ENCODE data around the gene HEPHL1. TPM values are rescaled to one million over a fixed set of nuclear protein-coding genes. Genes with fewer than 3 reads are reported as not detected.

The HEPHL1 gene
- total RNA-seq, 2 donors from 2014 or later, result 0.09 to 0.17 TPM

DNA sequence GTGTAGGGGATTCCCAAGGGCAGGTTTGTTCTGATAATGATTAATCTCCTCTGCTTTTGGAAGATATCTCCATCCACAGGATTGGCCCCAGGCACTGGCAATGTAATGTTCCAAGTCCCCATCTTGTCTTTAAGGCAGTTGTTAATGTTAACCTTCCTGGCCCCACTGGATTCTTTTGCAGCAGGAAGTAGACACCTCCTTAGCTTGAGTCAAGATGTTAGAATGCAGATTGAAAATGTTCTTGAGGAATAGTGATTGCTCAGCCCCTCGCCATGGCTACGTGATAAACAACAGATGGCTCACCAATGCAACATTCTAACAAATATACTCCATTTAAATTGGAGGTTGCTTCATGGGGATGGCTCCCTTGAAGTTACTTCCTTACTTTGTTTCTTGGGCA, 7.3 kb downstream of the HEPHL1 start:
- Histone ChIP-seq H3K4me3 (no peak overlapping the region), H3K27me3 (replicated peaks; ENCODE audit: insufficient read depth) (no peaks in the 10 kb centered on the region), H3K36me3 (no peaks in the 10 kb centered on the region), H3K27ac (no peak overlapping the region), H3K9me3 (no peaks in the 10 kb centered on the region), H3K4me1 (replicated peaks) (no peaks in the 10 kb centered on the region)
- WGBS, result 78% methylated on average over 2 of the region's 2 CpGs
- TF ChIP-seq, protein P1, sequence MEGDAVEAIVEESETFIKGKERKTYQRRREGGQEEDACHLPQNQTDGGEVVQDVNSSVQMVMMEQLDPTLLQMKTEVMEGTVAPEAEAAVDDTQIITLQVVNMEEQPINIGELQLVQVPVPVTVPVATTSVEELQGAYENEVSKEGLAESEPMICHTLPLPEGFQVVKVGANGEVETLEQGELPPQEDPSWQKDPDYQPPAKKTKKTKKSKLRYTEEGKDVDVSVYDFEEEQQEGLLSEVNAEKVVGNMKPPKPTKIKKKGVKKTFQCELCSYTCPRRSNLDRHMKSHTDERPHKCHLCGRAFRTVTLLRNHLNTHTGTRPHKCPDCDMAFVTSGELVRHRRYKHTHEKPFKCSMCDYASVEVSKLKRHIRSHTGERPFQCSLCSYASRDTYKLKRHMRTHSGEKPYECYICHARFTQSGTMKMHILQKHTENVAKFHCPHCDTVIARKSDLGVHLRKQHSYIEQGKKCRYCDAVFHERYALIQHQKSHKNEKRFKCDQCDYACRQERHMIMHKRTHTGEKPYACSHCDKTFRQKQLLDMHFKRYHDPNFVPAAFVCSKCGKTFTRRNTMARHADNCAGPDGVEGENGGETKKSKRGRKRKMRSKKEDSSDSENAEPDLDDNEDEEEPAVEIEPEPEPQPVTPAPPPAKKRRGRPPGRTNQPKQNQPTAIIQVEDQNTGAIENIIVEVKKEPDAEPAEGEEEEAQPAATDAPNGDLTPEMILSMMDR (IDR thresholded peaks at IDR 0.05), result no peak
- no peak for TF ChIP-seq POLR2A (IDR thresholded peaks at IDR 0.05)
- TF ChIP-seq POLR2AphosphoS5 (IDR thresholded peaks at IDR 0.05), result no peak
- DNase-seq (ENCODE audit: low spot score), result no peak
- intact Hi-C loops (cut with DNase I), result no loop called here

- 86% methylated on average over 1 of the region's 1 CpG for WGBS
- DNase-seq (ENCODE audit: low spot score), result no peak
- Histone ChIP-seq H3K4me1 (replicated peaks) (no peaks in the 10 kb centered on the region), H3K27ac (no peak overlapping the region), H3K4me3 (no peak overlapping the region), H3K27me3 (replicated peaks; ENCODE audit: insufficient read depth) (no peaks in the 10 kb centered on the region), H3K36me3 (no peaks in the 10 kb centered on the region), H3K9me3 (no peaks in the 10 kb centered on the region)
- intact Hi-C loops (cut with DNase I), result no loop called here
- TF ChIP-seq POLR2AphosphoS5 (IDR thresholded peaks at IDR 0.05) (no peak), POLR2A (IDR thresholded peaks at IDR 0.05) (no peak)
- TF ChIP-seq, protein P1 (IDR thresholded peaks at IDR 0.05), result no peak
Measured at GRCh38 chr11:94030059-94030458, 8.9 kb downstream of the HEPHL1 start.

GRCh38 chr11:94031625-94032024, 10.5 kb downstream of the HEPHL1 start:
- 69% methylated on average over 4 of the region's 4 CpGs for WGBS
- Histone ChIP-seq H3K4me1 (replicated peaks) (no peaks in the 10 kb centered on the region), H3K27me3 (replicated peaks; ENCODE audit: insufficient read depth) (no peaks in the 10 kb centered on the region), H3K27ac (no peak overlapping the region), H3K9me3 (no peaks in the 10 kb centered on the region), H3K36me3 (no peaks in the 10 kb centered on the region), H3K4me3 (no peak overlapping the region)
- TF ChIP-seq POLR2AphosphoS5 (IDR thresholded peaks at IDR 0.05) (no peak), POLR2A (IDR thresholded peaks at IDR 0.05) (no peak)
- TF ChIP-seq, protein P1 (IDR thresholded peaks at IDR 0.05), result no peak
- no peak for DNase-seq (ENCODE audit: low spot score)
- intact Hi-C loops (cut with DNase I), result no loop called here

GRCh38 chr11:94032066-94032465, 10.9 kb downstream of the HEPHL1 start:
- intact Hi-C loops (cut with DNase I), result no loop called here
- WGBS, result 63% methylated on average over 5 of the region's 5 CpGs
- Histone ChIP-seq H3K9me3 (no peaks in the 10 kb centered on the region), H3K4me3 (no peak overlapping the region), H3K27me3 (replicated peaks; ENCODE audit: insufficient read depth) (no peaks in the 10 kb centered on the region), H3K4me1 (replicated peaks) (no peaks in the 10 kb centered on the region), H3K27ac (no peak overlapping the region), H3K36me3 (no peaks in the 10 kb centered on the region)
- DNase-seq (ENCODE audit: low spot score), result no peak
- no peak for TF ChIP-seq POLR2AphosphoS5 (IDR thresholded peaks at IDR 0.05)
- TF ChIP-seq, protein P1 (IDR thresholded peaks at IDR 0.05), result no peak
- TF ChIP-seq POLR2A (IDR thresholded peaks at IDR 0.05), result no peak

DNA sequence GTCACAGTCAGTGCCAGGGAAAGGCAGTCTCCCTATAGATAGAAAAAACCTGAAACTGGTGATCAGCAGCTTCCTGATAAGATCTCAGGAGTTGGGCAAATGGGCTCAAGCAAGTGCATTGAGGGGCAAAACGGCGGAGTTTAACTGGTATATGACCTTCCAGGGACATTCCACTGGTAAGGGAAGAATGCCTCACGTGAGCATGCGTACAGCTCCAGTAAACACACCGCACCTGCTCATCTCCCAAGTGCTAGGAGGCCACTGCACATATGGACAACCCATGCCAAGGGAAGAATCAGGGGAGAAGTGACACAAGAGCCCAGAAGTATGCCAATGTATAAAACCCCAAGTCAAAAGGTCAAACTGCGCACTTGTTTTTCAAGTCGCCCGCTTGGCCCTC, 11.6 kb downstream of the HEPHL1 start:
- intact Hi-C loops (cut with DNase I), result no loop called here
- Histone ChIP-seq H3K27me3 (replicated peaks; ENCODE audit: insufficient read depth) (no peaks in the 10 kb centered on the region), H3K4me3 (no peak overlapping the region), H3K27ac (no peak overlapping the region), H3K36me3 (no peaks in the 10 kb centered on the region), H3K4me1 (replicated peaks) (no peaks in the 10 kb centered on the region), H3K9me3 (no peaks in the 10 kb centered on the region)
- TF ChIP-seq POLR2A (IDR thresholded peaks at IDR 0.05) (no peak), POLR2AphosphoS5 (IDR thresholded peaks at IDR 0.05) (no peak)
- TF ChIP-seq, protein P1 (IDR thresholded peaks at IDR 0.05), result no peak
- DNase-seq (ENCODE audit: low spot score), result no peak
- WGBS, result 73% methylated on average over 8 of the region's 8 CpGs
